Keratinocyte (primary cell): Measurements from ENCODE around the gene CASZ1.

Source experiments
- CTCF ChIP-seq, 3 experiments: IDR thresholded peaks in 1 of 3; conservative IDR thresholded peaks in 1 of 3; optimal IDR thresholded peaks in 1 of 3; 2 replicates in 2 of 3; 3 replicates in 1 of 3; pipeline versions ENCODE3 to v1.5.1; 2011; ENCODE audit warnings: low read length in 3 of 3, mild to moderate bottlenecking in 3 of 3, moderate library complexity in 2 of 3, control low read depth in 1 of 3, inconsistent platforms in 1 of 3; ENCODE audit not compliant: insufficient read depth in 2 of 3; ENCODE audit errors: extremely low read depth in 1 of 3
- EZH2 ChIP-seq: IDR thresholded peaks from one replicate; pipeline ENCODE4 v1.6.1; 2012; ENCODE audit warnings: inconsistent platforms, mild to moderate bottlenecking, low read length, moderate library complexity

DNA sequence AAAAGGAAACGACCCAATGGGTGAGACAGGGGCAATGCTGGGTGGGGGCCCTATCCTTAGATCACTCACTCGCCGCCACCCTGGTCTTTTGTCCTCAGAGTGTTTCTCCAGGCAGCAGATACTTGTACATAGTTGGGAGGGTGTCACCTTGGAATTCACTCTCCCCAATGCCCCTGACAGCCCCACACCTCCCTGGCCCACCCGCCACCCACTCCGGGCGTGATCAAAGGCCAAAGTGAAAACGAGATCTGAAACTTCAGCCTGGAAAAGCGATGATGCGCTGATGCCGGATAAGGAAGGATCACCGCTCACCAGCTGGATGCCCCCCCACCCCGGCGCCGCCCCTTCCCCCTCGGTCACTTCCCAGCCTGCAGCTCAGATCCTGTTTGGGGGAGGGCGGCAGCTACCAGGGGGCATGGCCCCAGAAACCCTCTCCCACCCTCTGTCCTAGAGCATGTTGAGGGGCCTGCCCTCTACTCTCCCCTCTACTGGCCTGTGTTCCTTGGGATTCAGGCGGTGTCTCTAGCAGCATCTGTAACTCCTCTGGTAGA lies 33.6 kb upstream of the CASZ1 start:
- TF ChIP-seq EZH2 (no peak), CTCF (optimal IDR thresholded peaks at IDR 0.05 in 1 of 3, IDR thresholded peaks at IDR 0.05 in 1 of 3, conservative IDR thresholded peaks at IDR 0.05 in 1 of 3; ENCODE audit: extremely low read depth in 1 of 3, insufficient read depth in 2 of 3, low read length in 3 of 3) (no peak)
